HepG2 (cell line): ENCODE measurements around the gene MT4. TPM values are rescaled to one million over a fixed set of nuclear protein-coding genes. Genes with fewer than 3 reads are reported as not detected.

Source experiments
- ETV5 ChIP-seq: IDR thresholded peaks from 2 replicates; pipeline ENCODE4 v1.6.1; 2018; ENCODE audit warnings: missing biosample characterization, missing genetic modification reagents, inconsistent platforms, borderline replicate concordance
- HCFC1 ChIP-seq: fragments of 150-350 bp; IDR thresholded peaks from 2 replicates; pipeline ENCODE4 v1.6.1; 2014; ENCODE audit warnings: low read depth, low read length
- KAT8 ChIP-seq: IDR thresholded peaks from 2 replicates; pipeline ENCODE4 v1.6.1; 2016; ENCODE audit warnings: missing genetic modification reagents, missing compliant biosample characterization
- KMT2A ChIP-seq: sonication (generic); formaldehyde crosslinking; IDR thresholded peaks from 2 replicates; pipeline ENCODE4 v1.4.0; 2020; ENCODE audit warnings: missing genetic modification reagents
- MED8 ChIP-seq: sonication (generic); formaldehyde crosslinking; IDR thresholded peaks from 2 replicates; pipeline ENCODE4 v1.8.1; 2023; ENCODE audit warnings: mild to moderate bottlenecking, missing genetic modification reagents; ENCODE audit not compliant: insufficient replicate concordance
- PLRG1 ChIP-seq: fragments of 450-650 bp; conservative IDR thresholded peaks from 2 replicates; pipeline ENCODE4 v1.6.1; 2016
- SRSF9 ChIP-seq: fragments of 200-400 bp; formaldehyde crosslinking; IDR thresholded peaks from 2 replicates; pipeline ENCODE4 v1.6.1; 2018; ENCODE audit warnings: borderline replicate concordance, mild to moderate bottlenecking, low read depth, low read length; ENCODE audit not compliant: insufficient read depth, poor library complexity, severe bottlenecking
- TERF1 ChIP-seq: sonication (generic); formaldehyde crosslinking; IDR thresholded peaks from 2 replicates; pipeline ENCODE4 v1.8.0; 2022; ENCODE audit warnings: mild to moderate bottlenecking, missing genetic modification reagents, moderate library complexity
- THAP9 ChIP-seq: sonication (generic); formaldehyde crosslinking; IDR thresholded peaks from 2 replicates; pipeline ENCODE4; 2020; ENCODE audit warnings: missing genetic modification reagents, mild to moderate bottlenecking, borderline replicate concordance
- ZC3H4 ChIP-seq: sonication (generic); formaldehyde crosslinking; IDR thresholded peaks from 2 replicates; pipeline ENCODE4 v1.4.0; 2020; ENCODE audit warnings: missing genetic modification reagents, borderline replicate concordance
- ZNF18 ChIP-seq: sonication (generic); formaldehyde crosslinking; IDR thresholded peaks from 2 replicates; pipeline ENCODE4 v1.8.0; 2022; ENCODE audit warnings: mild to moderate bottlenecking, missing genetic modification reagents; ENCODE audit not compliant: insufficient replicate concordance
- ZNF207 ChIP-seq: fragments of 450-650 bp; IDR thresholded peaks from 2 replicates; pipeline ENCODE4 v1.6.1; 2016; ENCODE audit warnings: antibody characterized with exemption, borderline replicate concordance
- ZNF224 ChIP-seq: sonication (generic); formaldehyde crosslinking; IDR thresholded peaks from 2 replicates; pipeline ENCODE4 v1.5.0; 2020; ENCODE audit warnings: mild to moderate bottlenecking, missing genetic modification reagents
- ZNF333 ChIP-seq: sonication (generic); formaldehyde crosslinking; IDR thresholded peaks from 2 replicates; pipeline ENCODE4 v1.4.0; 2020; ENCODE audit warnings: mild to moderate bottlenecking, missing genetic modification reagents, borderline replicate concordance
- ZNF597 ChIP-seq: sonication (generic); formaldehyde crosslinking; IDR thresholded peaks from 2 replicates; pipeline ENCODE4 v1.5.0; 2020; ENCODE audit warnings: missing genetic modification reagents
- ZNF704 ChIP-seq: sonication (generic); formaldehyde crosslinking; IDR thresholded peaks from 2 replicates; pipeline ENCODE4 v1.8.1; 2023; ENCODE audit warnings: mild to moderate bottlenecking, inconsistent platforms, moderate library complexity, missing genetic modification reagents, borderline replicate concordance
- ZNF747 ChIP-seq: sonication (generic); formaldehyde crosslinking; IDR thresholded peaks from 2 replicates; pipeline ENCODE4 v1.8.1; 2023; ENCODE audit warnings: missing genetic modification reagents, mild to moderate bottlenecking, borderline replicate concordance
- ZNF83 ChIP-seq: sonication (generic); formaldehyde crosslinking; IDR thresholded peaks from 2 replicates; pipeline ENCODE4 v1.4.0; 2020; ENCODE audit warnings: missing genetic modification reagents, mild to moderate bottlenecking, borderline replicate concordance
- polyA plus RNA-seq, 8 experiments: library from polyadenylated mRNA; depleted of rRNA in 3 of 8; stranded (reverse) in 7 of 8; unstranded in 1 of 8; fragments of >200 nt; fragmentation: Illumina TruSeq in 4 of 8; extraction: Trizol in 4 of 8; gene quantifications; 2 replicates each; pipeline versions ENCODE4 v1.2.1 to v1.2.3, GENCODE V29; 2011 to 2016; ENCODE audit warnings: low read depth in 4 of 8, missing spikeins in 1 of 8, mixed read lengths in 1 of 8; ENCODE audit not compliant: insufficient read depth in 1 of 8
- total RNA-seq, 5 experiments: library from RNA; depleted of rRNA; stranded (reverse); fragments of >200 nt; fragmentation: Illumina TruSeq; extraction: Trizol; gene quantifications; 2 replicates each; pipeline ENCODE4 v1.2.3, GENCODE V29; 2016; ENCODE audit warnings: low read depth in 1 of 5

Gene MT4
- total and polyA plus RNA-seq, 2 of the 13 experiments (the other 11 are each of a cell fraction or from before 2014, with no cell fraction given), result not detected

- no peak for TF ChIP-seq ZNF18 (CRISPR knock-in tag)
- TF ChIP-seq MED8 (CRISPR knock-in tag), result no peak
- no peak for TF ChIP-seq ZNF83 (CRISPR knock-in tag)
- no peak for TF ChIP-seq ZNF224
- 0 out of 2 replicates have a peak, but pooled peaks have one; percentile 49 for TF ChIP-seq THAP9 (CRISPR knock-in tag)
- TF ChIP-seq SRSF9, result no peak
- no peak for TF ChIP-seq HCFC1
- no peak for TF ChIP-seq ZNF597 (CRISPR knock-in tag)
- TF ChIP-seq ZNF207, result no peak
- no peak for TF ChIP-seq TERF1
- TF ChIP-seq ZC3H4 (CRISPR knock-in tag), result no peak
- no peak for TF ChIP-seq KAT8
- TF ChIP-seq PLRG1, result no peak
- 0 out of 2 replicates have a peak, but pooled peaks have one; percentile 20 for TF ChIP-seq ZNF747
- TF ChIP-seq ZNF333 (CRISPR knock-in tag), result no peak
- TF ChIP-seq KMT2A (CRISPR knock-in tag), result no peak
- TF ChIP-seq ZNF704 (CRISPR knock-in tag), result 0 out of 2 replicates have a peak, but pooled peaks have one; percentile 51
- TF ChIP-seq ETV5, result no peak
These were observed 45.2 kb downstream of the MT4 start (continued) for GRCh38 chr16:56610017-56610608.
